ENCODE measurements around the gene ZFP69B. TPM values are rescaled to one million over a fixed set of nuclear protein-coding genes. Genes with fewer than 3 reads are reported as not detected.

Gene ZFP69B
- total and polyA plus RNA-seq, 2 donors (not counting 1 experiment from before 2014, with no cell fraction given) = 1.0 to 10.8 TPM

DNA sequence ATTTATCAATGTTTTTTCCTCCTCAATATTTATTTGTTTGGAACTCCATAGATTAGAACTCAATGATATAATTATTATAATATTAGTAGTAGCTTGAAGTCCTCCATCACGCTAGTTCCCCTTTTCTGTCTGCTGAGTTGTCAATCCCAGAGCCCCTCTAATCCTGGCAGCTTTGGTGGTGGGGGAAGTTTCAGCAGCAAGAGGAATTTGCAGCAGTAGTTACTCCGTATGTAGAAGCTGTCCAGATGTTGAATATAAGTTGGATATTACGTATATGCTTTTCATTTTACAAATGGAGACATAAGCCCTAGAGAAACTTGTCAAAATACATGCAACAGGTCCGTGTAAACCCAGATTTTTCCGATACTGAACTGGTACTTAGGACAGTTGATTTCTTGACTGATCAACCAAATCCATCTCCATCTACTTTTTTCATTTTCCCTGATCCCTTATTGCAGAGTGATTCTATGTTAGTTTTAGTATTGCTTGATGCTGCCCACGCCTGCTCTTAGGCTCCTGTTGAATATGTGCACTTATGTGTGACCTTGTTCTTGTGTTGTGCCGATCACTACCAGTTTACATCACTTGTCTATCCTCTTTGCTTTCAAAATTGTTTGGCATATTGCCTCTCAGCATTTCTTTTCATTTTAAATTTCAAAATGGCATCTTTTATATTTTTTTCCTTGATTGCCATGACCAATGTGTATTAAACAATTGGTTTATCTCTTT is 48.6 kb upstream of the ZFP69B start:
- Histone ChIP-seq H3K27ac (ENCODE audit: low read length in 2 of 2) (peak overlapping the region; percentile 55 to 100), H3K4me1 (ENCODE audit: control insufficient read depth in 2 of 2, insufficient read depth in 2 of 2, low read length in 2 of 2) (peaks cover 85 to 87% of the 10 kb centered on the region in 2 donors), H3K9ac (ENCODE audit: low read length) (peak overlapping the region; percentile 50), H3K4me2 (replicated peaks; ENCODE audit: low read depth, low read length, poor library complexity, severe bottlenecking) (peak overlapping the region; percentile 68), H3K27me3 (replicated peaks in 1 of 4; ENCODE audit: control extremely low read depth in 1 of 4, control insufficient read depth in 3 of 4, insufficient read depth in 4 of 4, low read length in 3 of 4) (no peaks in the 10 kb centered on the region), H3K9me3 (ENCODE audit: control extremely low read depth in 1 of 3, control insufficient read depth in 2 of 3, insufficient read depth in 1 of 3, low read length in 2 of 3) (no peaks in the 10 kb centered on the region), H3K79me2 (ENCODE audit: control insufficient read depth, insufficient read depth, low read length) (peaks cover 100% of the 10 kb centered on the region), H2AFZ (ENCODE audit: insufficient read depth, low read depth, low read length, poor library complexity, severe bottlenecking) (no peak overlapping the region), H3K4me3 (ENCODE audit: control extremely low read depth in 1 of 5, extremely low read depth in 1 of 5, insufficient read depth in 1 of 5, low read depth in 2 of 5, low read length in 4 of 5) (peak overlapping the region in 3 of 5 experiments; percentile 12 to 49 (median 22)), H4K20me1 (ENCODE audit: control insufficient read depth, insufficient read depth, low read length, poor library complexity, severe bottlenecking) (peaks cover 16% of the 10 kb centered on the region), H3K36me3 (replicated peaks in 1 of 2; ENCODE audit: control extremely low read depth in 1 of 2, control insufficient read depth in 1 of 2, extremely low read depth in 1 of 2, insufficient read depth in 2 of 2, low read length in 1 of 2) (peaks cover 0 to 34% of the 10 kb centered on the region in 2 experiments)
- Mint-ChIP-seq H3K9me3 (ENCODE audit: insufficient read depth) (no peaks in the 10 kb centered on the region), H3K27ac (peak overlapping the region; percentile 88), H3K27me3 (no peaks in the 10 kb centered on the region), H3K4me1 (peaks cover 79% of the 10 kb centered on the region), H3K4me3 (peak overlapping the region; percentile 73)
- peak; percentile 52 for DNase-seq
- peak; percentile 32 for ATAC-seq (ENCODE audit: low read depth)
- TF ChIP-seq EZH2 (IDR thresholded peaks at IDR 0.05; ENCODE audit: borderline replicate concordance, insufficient read depth, low read depth, low read length, poor library complexity, severe bottlenecking) = no peak
- TF ChIP-seq CTCF (IDR thresholded peaks at IDR 0.05) = no peak
- WGBS (ENCODE audit: insufficient coverage) = 0% methylated on average over 1 of the region's 7 CpGs
- ChIA-PET POLR2A (interaction anchor here (0.6 to 3.0 kb wide), 6 partner anchors 11 to 86 kb away, joined by 3 to 25 read pairs (median 4); partner anchors contain the start of gene SMAP2), CTCF (interaction anchor here (0.6 to 11.7 kb wide), 12 partner anchors 11 to 323 kb away, joined by 3 to 304 read pairs (median 4); partner anchors contain the start of gene SMAP2)
- intact Hi-C loops (cut with micrococcal nuclease) = loop anchor here (10.0 kb wide), 1 partner anchor 147 kb away; the partner anchor contains the start of gene ZMPSTE24
